Measurements from ENCODE around the gene CSF1R.

The CSF1R gene

DNA sequence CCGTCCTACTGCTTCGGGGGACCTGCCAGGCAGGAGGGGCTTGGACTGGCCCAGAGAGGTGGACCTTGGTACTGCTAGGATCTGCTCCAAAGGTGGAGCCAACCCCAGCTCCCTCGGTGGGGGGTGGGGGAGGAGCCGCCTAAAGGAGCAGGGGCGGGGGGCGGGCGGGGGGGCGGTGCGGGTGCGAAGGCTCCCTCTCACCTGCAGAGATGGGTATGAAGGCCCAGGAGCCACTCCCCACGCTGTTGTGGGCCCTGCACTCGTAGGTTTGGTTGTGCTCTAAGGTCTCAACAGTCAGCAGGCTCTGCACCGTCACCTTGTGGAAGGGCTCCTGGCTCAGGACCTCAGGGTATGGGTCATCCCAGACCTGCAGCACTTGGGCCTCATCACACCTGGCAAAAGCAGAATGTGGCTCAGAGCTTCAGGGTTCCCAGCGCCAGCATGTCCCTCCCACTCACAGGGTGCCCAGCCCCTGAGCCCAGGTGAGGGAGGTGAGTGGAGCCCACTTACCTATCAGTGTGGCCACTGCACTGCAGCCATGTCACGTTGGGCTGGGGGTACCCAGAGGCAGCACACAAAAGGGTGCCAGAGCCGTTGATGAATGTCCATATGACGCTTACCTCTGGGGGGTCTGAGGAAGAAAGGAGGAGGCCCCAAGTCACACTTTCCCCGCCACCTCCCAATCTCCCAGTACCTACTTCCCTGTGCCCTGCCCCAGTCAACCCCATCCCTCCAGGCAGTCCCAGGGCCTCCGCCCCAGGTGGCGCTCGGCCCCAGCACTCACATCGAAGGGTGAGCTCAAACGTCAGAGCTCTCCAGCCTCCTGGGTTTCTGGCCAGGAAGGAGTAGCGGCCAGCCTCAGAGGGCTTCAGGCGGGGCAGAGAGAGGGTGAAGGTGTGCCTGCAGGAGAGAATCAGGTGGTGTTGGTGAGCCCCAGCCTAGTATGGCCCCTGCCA lies 16.4 kb downstream of the CSF1R start:
- DNase-seq (ENCODE audit: low spot score), result no peak

DNA sequence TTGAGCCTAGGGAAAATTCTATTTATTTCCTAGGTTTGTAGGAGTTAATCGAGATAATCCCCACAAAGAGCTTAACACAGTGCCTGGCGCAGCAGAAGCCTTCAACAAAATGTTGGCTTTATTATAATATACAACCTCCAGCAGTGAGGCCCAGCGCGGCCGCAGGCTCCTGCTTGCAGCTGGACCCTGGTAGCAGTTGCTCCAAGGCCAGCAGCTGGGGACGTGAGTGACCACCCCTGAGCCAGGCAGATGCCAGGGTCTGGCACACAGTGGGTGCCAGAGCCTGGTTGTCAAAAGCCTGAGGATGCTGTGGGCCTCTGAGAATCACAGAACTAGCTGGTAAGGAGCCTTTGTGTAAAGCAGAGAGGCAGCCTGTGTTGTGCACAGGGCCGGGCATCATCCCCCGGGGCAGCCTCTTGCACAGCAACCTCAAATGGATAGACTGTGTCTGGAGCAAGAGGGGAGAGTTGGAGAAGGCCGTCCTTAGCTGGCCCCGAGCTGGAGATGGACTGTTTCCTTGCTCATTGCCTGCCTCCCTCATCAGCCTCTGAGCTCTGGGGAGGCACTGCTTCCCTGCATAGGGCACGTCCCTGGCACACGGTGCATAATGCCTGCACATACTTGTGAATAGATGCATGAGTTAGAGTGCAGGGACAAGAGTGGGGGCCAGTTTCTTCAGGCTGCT lies 17.3 kb downstream of the CSF1R start:
- DNase-seq (ENCODE audit: low spot score), result no peak

DNA sequence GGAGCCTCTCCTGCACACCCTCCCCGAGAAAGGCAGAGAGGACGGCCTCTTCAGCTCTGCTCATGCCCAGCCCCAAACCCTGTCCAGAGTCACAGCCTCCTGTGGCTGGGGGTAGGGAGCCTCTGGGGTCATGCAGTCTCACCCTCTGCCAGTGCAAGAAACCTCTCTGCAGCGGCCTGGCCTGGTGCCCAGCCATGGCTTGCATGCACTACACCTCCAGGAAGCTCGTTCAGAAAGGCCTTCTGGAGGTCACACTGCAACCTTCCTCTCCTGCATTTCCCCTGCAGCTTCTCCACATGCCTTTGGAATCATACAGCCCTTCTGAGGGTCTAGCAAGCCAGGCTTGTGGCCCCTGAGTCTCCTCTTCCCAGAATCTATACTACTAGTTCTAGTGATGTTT lies 17.9 kb downstream of the CSF1R start:
- no peak for DNase-seq (ENCODE audit: low spot score)

DNA sequence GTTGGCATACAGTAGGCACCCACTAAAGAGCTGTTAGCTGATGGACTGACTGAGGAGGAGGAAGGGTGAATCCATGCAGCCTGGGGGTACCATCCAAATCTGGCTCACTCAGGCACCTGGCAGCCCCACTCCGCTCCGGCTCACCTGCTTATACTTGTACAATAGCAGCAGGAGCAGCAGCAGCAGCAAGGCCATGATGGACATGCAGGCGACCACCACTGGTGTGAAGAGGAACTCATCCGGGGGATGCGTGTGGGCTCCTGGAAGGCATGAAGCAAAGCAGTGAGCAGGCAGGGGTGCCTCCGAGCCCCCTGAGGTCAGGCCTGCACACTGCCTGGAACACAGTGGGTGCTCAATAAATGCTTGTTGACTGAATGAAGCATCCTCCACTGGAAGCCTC lies 18.3 kb downstream of the CSF1R start:
- no peak for DNase-seq (ENCODE audit: low spot score)

DNA sequence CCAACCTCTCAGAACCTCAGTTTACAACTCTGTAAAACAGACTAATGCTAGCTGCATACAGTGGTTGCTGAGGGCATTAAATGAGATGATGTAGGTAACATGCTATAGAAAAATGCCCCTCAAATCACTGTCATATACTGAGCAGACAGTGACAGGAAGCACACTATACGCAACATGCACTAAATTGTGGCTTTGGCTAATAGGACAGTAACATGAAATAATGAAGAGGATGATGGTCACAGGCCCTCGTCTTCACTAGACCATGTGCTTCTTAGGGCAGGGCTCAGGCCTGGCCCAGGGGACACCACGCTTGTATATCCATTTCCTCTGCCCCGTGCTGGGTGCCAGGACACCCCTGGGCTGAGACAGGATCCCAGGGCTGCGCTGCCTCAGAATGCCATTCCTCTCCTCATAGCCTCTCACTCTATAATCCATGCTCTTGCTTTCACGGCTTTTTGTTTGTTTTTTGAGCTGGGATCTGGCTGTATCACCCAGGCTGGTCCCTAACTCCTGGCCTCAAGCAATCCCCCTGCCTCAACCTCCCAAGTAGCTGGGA lies 18.9 kb downstream of the CSF1R start:
- no peak for DNase-seq (ENCODE audit: low spot score)

DNA sequence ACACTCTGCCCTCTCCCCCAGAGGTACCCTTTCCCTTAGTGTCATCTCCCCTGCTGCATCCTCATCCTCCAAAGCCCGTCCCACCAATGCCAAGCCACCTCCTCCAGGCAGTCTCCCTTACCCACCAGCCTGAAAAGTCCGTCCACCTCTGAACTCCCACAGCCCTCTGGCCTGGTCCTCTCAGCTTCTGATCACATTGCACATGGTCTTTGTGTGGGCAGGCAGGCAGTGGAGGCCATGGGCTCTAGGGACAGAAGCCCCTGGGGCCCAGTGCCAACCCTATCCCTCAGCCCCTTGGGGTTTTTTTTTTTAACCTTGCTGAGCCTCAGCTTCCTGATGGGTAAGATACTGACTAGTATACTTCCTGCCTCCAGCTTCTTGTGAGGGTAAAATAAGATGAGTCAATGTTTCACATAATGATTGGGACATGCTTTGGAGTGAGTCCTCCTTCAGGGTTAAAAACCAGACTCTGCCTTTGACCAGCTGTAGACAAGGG lies 19.4 kb downstream of the CSF1R start:
- DNase-seq (ENCODE audit: low spot score), result peak; percentile 83

DNA sequence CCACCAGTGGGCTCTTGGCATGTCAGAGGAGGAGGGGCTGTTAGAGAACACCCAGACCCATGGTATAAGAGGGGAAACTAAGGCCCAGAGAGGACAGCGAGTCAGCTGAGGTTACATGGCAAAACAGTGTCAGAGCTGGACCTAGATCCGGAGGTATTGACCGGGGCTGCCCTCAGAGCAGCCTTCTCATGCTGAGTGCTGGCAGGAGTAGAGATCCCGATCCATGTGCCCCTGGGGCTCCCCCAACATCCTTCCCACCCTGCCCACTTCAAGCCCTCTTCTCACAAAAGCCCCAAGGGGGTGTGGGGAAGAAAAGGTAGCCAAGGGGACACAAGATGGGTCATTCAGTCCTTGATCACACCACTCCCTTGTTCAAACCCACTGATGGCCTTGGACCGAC lies 19.9 kb downstream of the CSF1R start:
- no peak for DNase-seq (ENCODE audit: low spot score)

DNA sequence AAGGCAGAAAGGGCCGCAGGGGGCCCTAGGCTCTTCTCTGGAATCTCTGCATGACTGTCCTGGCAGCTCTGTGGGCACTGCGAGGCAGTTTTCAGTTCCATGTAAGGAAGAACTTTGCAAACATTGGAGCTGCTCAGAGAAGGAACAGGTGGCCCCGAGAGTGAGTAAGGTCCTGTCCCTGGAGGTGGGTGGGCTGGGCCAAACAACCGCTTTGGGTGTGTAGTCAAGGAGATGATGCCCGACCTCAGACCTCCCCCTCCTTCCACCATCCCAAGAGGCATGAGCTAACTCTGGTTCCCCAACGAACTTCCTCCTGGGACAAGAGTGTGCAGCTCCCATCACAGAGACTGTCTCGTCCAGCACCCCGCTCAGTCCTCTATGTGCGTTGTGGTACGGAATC lies 20.5 kb downstream of the CSF1R start:
- DNase-seq (ENCODE audit: low spot score), result no peak

DNA sequence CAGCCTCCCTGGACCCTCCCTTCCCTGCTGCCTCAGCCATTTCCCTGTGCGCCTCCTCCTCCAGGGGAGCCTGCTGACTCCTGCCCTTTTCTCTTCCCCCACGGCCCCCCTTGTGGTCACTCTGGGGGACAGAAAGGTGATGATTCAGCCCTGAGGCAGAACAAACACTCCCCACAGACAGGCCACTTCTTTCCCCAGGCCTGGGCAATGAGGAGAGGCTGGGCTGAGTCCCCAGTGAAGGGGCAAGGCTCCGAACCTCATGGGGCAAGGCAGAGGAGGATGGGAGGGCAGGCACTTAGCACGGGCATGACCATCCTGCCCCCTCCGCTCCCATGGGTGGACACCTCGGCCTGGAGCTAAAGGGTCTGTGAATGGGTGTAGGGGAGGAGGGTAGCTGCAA lies 21.0 kb downstream of the CSF1R start:
- DNase-seq (ENCODE audit: low spot score), result peak; percentile 54

DNA sequence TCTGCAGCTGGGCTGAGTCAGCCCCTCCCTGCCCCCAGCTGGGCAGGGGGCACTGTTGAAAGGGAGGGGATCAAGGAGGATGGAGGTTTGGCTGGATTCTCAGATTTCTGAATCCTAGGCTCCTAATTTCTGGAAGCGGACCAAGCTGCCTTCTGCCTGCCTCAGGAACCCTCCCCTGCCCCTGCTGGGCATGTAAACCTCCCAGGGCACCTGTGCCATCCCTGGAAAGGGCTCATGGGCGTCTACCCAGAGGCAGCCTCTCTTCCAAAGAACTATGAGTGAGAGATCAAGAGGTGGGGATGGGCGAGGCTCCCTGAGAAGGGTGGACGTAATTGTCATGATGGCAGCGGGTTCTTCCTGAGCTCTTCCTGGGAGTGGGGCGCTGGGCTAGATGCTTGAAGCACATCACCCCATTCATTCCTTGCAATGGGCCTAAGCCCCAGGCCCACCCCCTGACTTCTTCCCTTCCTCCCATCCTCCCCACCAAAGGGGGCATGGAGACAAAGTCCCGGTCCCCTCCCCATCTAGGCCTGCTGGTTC lies 21.6 kb downstream of the CSF1R start:
- DNase-seq (ENCODE audit: low spot score), result no peak

DNA sequence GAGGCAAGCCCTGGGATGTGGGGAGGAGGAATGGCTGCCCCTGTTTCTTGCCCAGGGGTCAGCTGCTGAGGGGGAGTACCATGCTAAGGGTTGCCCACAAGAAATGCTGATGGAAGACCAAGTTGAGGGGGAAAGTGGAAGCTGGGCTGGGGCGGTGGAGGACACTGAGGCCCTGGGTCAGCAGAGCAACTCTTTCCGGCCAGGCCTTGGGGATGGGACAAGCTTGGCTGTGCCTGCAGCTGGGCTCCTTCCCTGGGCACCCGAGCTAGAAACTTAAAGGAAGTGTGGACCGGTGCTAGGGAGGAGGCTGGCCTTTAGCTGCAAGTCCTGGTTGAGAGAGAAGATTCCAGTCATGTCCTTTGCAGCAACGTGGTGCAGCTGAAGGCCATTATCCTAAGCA lies 22.7 kb downstream of the CSF1R start:
- DNase-seq (ENCODE audit: low spot score), result no peak

DNA sequence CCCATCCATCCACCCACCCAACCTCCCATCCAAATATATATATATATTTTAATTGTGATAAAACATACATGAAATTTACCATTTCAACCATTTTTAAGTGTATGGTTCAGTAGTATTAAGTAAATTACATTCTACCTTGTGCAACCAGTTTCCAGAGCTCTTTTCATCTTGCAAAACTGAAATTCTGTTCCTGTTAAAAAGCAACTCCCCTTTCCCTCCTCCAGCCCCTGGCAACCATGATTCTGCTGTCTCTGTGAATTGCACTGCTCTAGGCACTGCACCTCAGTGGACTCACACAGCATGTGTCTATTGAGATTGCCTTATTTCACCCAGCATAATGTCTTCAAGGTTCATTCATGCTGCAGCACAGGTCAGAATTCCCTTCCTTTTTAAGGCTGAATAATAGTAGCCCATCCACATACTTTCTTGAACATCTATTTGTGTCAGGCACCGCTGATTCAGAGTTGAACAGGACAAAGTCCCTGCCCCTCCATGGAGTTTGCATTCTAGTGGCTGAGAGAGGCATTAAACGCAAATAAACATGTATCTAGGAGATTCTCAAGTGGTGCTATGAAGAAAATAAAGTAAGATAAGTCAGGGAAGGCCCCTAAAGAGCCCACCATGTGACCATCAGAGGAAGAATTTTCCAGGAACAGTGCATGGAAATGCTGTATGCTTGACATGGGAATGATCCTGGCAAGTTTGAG lies 24.0 kb downstream of the CSF1R start:
- no peak for DNase-seq (ENCODE audit: low spot score)

DNA sequence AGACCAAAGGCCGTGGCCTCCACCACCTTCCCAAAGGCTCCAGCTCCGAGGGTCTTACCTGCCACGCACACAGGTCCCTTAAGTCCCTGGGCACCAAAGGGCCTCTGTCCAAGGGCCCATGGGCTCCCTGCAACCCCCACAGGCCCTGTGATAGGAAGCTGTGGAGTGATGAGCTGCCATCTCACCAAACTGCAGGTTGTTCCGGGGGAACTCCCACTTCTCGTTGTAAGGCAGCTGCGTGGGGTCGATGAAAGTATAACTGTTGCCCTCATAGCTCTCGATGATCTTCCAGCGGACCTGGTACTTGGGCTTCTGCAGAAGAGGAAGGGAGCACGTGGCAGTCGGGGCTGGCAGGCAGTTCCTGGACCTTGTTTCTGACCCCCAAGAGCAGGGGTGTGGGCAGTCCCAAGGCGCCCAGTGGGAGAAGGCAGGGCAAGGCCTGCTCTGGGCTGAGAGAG lies 24.8 kb downstream of the CSF1R start:
- no peak for DNase-seq (ENCODE audit: low spot score)

DNA sequence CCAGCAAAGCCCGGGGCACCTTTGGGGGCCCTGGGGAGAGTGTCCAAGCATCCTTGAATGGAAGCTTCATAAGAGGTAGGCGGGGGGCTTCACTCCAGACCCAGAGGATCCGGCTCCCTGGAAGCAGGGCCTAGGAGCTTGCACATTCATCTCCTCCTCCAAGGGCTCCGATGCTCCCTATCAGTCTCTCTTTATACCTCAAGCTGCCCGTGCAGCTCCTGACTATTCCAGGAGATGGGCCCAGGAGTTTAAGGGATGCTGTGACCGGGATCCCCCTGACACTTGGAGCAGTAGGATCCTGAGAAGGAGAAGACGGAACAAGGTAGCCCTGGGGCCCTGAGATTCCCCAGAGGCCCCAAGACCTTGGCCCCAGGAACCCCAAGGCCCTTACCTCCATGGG lies 25.9 kb downstream of the CSF1R start:
- no peak for DNase-seq (ENCODE audit: low spot score)

DNA sequence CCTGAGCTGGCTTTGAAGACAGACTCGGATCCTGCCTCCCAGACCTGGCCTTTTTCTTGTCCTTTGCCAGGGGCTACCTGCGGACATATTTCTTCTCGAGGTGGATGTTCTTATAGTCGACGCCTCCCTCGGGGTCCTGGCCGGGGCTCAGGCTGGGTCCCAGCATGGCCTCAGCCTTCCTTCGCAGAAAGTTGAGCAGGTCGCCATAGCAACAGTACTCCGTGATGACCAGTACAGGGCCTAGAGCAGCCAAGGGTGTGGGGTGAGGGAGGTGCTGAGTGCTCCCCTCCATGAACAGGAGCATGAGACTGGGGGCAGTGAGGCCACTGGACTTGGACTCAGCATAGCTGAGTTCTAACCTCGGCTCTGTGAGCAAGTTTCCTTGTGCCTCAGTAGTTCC lies 26.7 kb downstream of the CSF1R start:
- DNase-seq (ENCODE audit: low spot score), result no peak

DNA sequence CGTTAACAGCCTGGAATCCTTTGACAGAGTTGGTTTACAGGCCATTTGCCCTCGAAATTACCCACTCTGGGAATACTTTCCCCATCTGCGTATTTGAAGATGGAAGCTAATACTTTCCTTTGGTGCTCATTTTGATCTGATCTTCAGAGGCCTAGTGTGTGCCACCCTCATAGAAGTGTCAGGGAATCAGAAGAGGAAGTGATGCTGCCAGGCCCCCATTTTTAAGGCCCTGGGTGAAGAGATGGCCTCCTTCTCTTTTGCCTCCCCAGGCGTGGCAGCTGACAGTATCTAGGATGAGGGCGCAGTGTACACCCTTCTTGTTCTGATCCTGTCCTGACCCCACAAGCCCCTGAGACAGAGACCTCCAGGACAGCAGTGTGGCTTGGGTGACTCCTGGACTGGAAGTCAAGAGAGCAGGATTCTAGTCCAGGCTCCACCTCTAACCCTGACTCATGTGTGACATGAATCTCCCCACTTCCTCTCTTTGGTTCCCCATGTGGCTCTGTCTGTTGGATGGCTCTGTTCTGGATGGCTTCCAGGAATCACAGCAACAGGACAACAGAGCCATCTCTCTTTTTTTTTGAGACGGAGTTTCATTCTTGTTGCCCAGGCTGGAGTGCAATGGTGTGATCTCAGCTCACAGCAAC lies 27.8 kb downstream of the CSF1R start:
- DNase-seq (ENCODE audit: low spot score), result peak; percentile 83

DNA sequence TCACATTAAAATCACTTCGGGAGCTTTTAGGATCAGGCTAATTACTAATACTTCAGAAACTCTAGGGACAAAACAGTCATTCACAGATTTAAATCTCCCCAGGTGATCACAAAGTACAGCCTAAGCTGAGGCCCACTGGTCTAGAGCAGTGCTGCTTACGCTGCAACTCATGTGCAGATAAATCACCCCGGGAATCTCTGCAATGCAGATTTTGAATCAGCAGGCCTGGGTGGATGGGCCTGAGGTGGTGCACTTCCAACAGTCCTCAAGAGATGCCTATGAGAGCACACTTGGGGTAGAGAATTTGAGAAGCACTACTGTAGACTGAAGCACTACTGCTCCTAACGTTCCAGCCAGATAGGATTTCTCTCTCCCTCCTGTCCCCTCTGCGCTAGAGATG lies 28.4 kb downstream of the CSF1R start:
- DNase-seq (ENCODE audit: low spot score), result no peak

DNA sequence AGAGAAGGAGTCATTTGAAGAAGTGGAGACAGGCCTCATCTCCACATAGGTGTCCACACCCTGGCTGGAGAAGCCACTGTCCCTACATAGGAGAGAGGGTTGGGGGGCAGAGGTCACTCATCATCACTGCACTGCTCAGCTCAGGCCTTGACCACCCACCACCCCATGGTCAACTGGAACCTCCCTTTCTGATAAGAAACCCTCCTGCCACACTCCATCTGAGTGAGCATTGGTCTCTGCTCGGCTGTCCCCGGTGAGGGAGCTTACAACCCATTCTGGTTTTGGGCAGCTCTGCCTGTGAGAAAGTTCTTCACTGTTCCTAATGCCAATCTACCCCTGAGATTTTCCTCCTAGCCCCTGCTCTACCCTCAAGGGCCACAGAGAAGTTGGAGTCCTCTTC lies 28.8 kb downstream of the CSF1R start:
- no peak for DNase-seq (ENCODE audit: low spot score)

DNA sequence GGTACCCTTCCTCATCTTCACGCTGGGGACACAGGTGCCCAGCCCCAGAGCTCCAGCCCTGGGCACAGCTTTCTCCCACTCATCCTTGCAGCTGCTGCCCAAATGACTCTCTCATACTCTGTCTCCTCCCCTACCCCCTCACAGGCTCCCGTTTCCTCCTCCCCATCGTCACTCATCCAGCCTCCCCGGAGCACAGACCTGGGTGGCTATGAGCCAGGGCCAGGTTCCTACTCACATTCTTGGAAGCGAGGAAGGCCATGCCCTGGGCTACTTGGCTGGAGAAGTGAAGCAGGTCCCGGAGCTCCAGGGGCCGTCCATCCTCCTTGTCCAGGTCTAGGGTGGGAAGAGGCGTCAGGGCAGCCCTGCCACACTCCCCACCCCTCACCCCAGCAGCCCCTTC lies 29.3 kb downstream of the CSF1R start:
- no peak for DNase-seq (ENCODE audit: low spot score)

DNA sequence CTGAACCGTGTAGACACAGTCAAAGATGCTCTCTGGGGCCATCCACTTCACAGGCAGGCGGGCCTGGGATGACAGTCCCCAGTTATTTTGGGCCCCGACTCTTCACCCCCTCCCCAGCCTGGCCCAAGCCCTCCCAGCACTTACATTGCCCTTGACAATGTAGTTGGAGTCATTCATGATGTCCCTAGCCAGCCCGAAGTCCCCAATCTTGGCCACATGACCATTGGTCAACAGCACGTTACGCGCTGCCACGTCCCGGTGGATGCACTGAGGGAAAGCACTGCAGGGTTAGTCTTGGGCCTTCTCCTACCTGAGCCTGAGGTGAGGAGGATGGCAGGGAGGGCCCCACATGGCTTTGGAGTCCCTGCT lies 30.3 kb downstream of the CSF1R start:
- no peak for DNase-seq (ENCODE audit: low spot score)

DNA sequence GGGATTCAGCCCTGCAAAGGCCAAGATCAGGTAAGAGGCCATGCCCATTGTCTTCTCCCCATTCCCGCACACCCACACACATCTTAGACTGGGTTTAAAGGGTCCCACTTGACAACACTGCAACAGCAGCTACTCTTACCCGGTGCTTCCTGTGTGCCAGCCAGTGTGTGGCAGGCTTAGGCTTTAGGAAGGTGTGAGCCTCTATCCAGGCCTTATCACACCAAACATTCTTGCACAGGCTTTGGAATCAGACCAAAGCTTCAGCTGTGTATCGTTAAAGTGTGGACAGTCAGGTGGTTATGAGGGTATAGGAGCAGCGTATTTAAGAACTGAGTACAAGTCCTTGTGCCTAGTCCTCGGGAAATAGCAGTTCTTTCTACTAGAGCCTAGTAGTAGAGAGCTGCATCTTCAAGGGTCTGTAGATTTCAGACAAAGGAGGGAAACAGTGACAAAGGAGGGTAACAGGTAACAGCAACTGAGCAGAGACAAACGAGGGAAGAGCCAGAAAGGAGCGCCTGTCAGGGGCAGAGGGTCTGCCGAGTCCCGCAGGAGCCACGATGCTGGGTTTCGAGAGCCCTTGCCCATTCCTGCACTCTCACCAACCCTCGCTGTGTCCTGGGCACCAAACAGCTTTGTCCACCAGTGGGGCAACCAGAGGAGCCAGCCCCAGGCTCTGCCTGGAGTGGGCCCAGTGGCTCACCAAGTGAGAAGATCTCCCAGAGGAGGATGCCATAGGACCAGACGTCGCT lies 30.9 kb downstream of the CSF1R start:
- DNase-seq (ENCODE audit: low spot score), result no peak

Data from GM03348 (cell line).